ENCODE measurements around the gene FAM120A.

DNA sequence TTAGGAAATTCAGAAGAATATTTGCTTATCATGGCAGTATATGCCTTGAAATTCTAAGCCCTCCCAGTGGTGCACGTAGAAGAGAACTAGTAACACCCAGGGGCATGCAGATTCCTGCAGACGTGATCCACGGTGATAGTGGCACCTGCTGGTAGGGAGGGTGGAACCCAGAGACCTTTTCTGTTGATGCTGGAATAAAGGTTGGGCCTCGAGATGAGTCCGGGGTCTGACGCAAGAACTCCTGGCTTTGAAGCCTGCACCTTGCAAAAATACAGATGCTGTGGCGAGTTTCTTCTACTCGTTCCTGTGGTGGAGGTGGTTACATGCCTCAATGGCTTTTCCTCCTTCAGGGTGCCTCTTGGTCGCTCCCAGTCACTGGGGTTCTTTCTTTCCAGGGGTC, 85.4 kb downstream of the FAM120A start:
- TF ChIP-seq, protein P1, sequence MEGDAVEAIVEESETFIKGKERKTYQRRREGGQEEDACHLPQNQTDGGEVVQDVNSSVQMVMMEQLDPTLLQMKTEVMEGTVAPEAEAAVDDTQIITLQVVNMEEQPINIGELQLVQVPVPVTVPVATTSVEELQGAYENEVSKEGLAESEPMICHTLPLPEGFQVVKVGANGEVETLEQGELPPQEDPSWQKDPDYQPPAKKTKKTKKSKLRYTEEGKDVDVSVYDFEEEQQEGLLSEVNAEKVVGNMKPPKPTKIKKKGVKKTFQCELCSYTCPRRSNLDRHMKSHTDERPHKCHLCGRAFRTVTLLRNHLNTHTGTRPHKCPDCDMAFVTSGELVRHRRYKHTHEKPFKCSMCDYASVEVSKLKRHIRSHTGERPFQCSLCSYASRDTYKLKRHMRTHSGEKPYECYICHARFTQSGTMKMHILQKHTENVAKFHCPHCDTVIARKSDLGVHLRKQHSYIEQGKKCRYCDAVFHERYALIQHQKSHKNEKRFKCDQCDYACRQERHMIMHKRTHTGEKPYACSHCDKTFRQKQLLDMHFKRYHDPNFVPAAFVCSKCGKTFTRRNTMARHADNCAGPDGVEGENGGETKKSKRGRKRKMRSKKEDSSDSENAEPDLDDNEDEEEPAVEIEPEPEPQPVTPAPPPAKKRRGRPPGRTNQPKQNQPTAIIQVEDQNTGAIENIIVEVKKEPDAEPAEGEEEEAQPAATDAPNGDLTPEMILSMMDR (conservative IDR thresholded peaks at IDR 0.05; ENCODE audit: low read length): no peak
- no peak for TF ChIP-seq EZH2phosphoT487 (IDR thresholded peaks at IDR 0.05; ENCODE audit: borderline replicate concordance)
